ENCODE measurements around the gene MGST1. TPM values are rescaled to one million over a fixed set of nuclear protein-coding genes. Genes with fewer than 3 reads are reported as not detected.

The MGST1 gene
- polyA plus RNA-seq, 1 donor (not counting 4 experiments of a cell fraction or from before 2014, with no cell fraction given): 160 TPM

- Histone ChIP-seq H3K4me2 (ENCODE audit: control insufficient read depth, extremely low read depth, insufficient read depth, low read depth, low read length) (no peak overlapping the region), H2AFZ (ENCODE audit: control insufficient read depth, low read length) (no peak overlapping the region), H3K79me2 (ENCODE audit: control insufficient read depth, insufficient read depth, low read length) (no peaks in the 10 kb centered on the region), H3K9me1 (ENCODE audit: control insufficient read depth, extremely low read depth, insufficient read depth, low read length) (no peaks in the 10 kb centered on the region), H3K36me3 (ENCODE audit: control insufficient read depth in 2 of 2, extremely low read depth in 1 of 2, insufficient read depth in 2 of 2, low read length in 2 of 2) (no peaks in the 10 kb centered on the region), H3K4me1 (ENCODE audit: control insufficient read depth, extremely low read depth, insufficient read depth, low read length) (no peaks in the 10 kb centered on the region), H4K20me1 (ENCODE audit: control insufficient read depth, extremely low read depth, insufficient read depth, low read length) (no peaks in the 10 kb centered on the region), H3K9me3 (ENCODE audit: control insufficient read depth, low read depth, low read length) (no peaks in the 10 kb centered on the region), H3K4me3 (ENCODE audit: control insufficient read depth in 2 of 3, extremely low read depth in 1 of 3, insufficient read depth in 2 of 3, low read depth in 1 of 3, low read length in 3 of 3) (no peak overlapping the region), H3K27ac (ENCODE audit: control insufficient read depth, insufficient read depth, low read length) (no peak overlapping the region), H3K9ac (ENCODE audit: control insufficient read depth, extremely low read depth, insufficient read depth, low read length) (no peak overlapping the region), H3K27me3 (ENCODE audit: control insufficient read depth, extremely low read depth, insufficient read depth, low read length) (no peaks in the 10 kb centered on the region)
- dilution Hi-C loops (cut with MboI; ENCODE audit: extremely low pct_ligation_motif_present, low sequenced_read_pairs): no loop called here
- FAIRE-seq: no peak
- DNase-seq (ENCODE audit: low read depth, low spot score): no peak
- TF ChIP-seq CTCF (optimal IDR thresholded peaks at IDR 0.05 in 1 of 3, IDR thresholded peaks at IDR 0.05 in 1 of 3, conservative IDR thresholded peaks at IDR 0.05 in 1 of 3; ENCODE audit: extremely low read depth in 1 of 3, insufficient read depth in 2 of 3, low read length in 3 of 3): no peak
- no peak for TF ChIP-seq EZH2 (IDR thresholded peaks at IDR 0.05; ENCODE audit: low read length)
Measured at GRCh38 chr12:16303939-16304338, 43.5 kb upstream of the MGST1 start.

- Histone ChIP-seq H3K9me1 (ENCODE audit: control insufficient read depth, extremely low read depth, insufficient read depth, low read length) (no peaks in the 10 kb centered on the region), H3K27me3 (ENCODE audit: control insufficient read depth, extremely low read depth, insufficient read depth, low read length) (no peaks in the 10 kb centered on the region), H3K79me2 (ENCODE audit: control insufficient read depth, insufficient read depth, low read length) (no peaks in the 10 kb centered on the region), H3K9ac (ENCODE audit: control insufficient read depth, extremely low read depth, insufficient read depth, low read length) (no peak overlapping the region), H3K36me3 (ENCODE audit: control insufficient read depth in 2 of 2, extremely low read depth in 1 of 2, insufficient read depth in 2 of 2, low read length in 2 of 2) (no peaks in the 10 kb centered on the region), H3K9me3 (ENCODE audit: control insufficient read depth, low read depth, low read length) (peaks cover 2% of the 10 kb centered on the region), H4K20me1 (ENCODE audit: control insufficient read depth, extremely low read depth, insufficient read depth, low read length) (no peaks in the 10 kb centered on the region), H3K4me2 (ENCODE audit: control insufficient read depth, extremely low read depth, insufficient read depth, low read depth, low read length) (no peak overlapping the region), H3K4me1 (ENCODE audit: control insufficient read depth, extremely low read depth, insufficient read depth, low read length) (no peaks in the 10 kb centered on the region), H3K4me3 (ENCODE audit: control insufficient read depth in 2 of 3, extremely low read depth in 1 of 3, insufficient read depth in 2 of 3, low read depth in 1 of 3, low read length in 3 of 3) (no peak overlapping the region), H3K27ac (ENCODE audit: control insufficient read depth, insufficient read depth, low read length) (no peak overlapping the region), H2AFZ (ENCODE audit: control insufficient read depth, low read length) (no peak overlapping the region)
- TF ChIP-seq CTCF (optimal IDR thresholded peaks at IDR 0.05 in 1 of 3, IDR thresholded peaks at IDR 0.05 in 1 of 3, conservative IDR thresholded peaks at IDR 0.05 in 1 of 3; ENCODE audit: extremely low read depth in 1 of 3, insufficient read depth in 2 of 3, low read length in 3 of 3): no peak
- no peak for TF ChIP-seq EZH2 (IDR thresholded peaks at IDR 0.05; ENCODE audit: low read length)
- dilution Hi-C loops (cut with MboI; ENCODE audit: extremely low pct_ligation_motif_present, low sequenced_read_pairs): no loop called here
- no peak for FAIRE-seq
- no peak for DNase-seq (ENCODE audit: low read depth, low spot score)
Measured at GRCh38 chr12:16307856-16308475, 39.5 kb upstream of the MGST1 start.
